DMS53 (cell line): ENCODE data around the gene TMEM127.
A peak's percentile ranks its signal among the peaks of the same experiment; 100 is the strongest.
"Not testable (repeated sequence)": the region's sequence is repeated elsewhere in the genome, so short reads cannot be mapped to it uniquely, and the experiment has no call there.

Source experiments
- DNase-seq: peaks from one replicate; lab custom pipeline; 2025; lab: John Stamatoyannopoulos, UW

Gene TMEM127

GRCh38 chr2:96264086-96264485 lies 1.7 kb downstream of the TMEM127 start:
- DNase-seq: no peak

GRCh38 chr2:96262306-96262705 lies 3.5 kb downstream of the TMEM127 start:
- no peak for DNase-seq

GRCh38 chr2:96261328-96262003 lies 4.3 kb downstream of the TMEM127 start:
- DNase-seq: no peak

- peak; percentile 99 for DNase-seq
Observed at GRCh38 chr2:96260387-96261260, 5.2 kb downstream of the TMEM127 start.

- DNase-seq: peak; percentile 72
Observed at GRCh38 chr2:96259497-96259921, 6.3 kb downstream of the TMEM127 start.

- DNase-seq: no peak
Observed at GRCh38 chr2:96258166-96259022, 7.4 kb downstream of the TMEM127 start.

- not testable (repeated sequence) for DNase-seq
Observed at GRCh38 chr2:96257744-96258143, 8.1 kb downstream of the TMEM127 start.

GRCh38 chr2:96256611-96257113 lies 9.1 kb downstream of the TMEM127 start:
- no peak for DNase-seq

GRCh38 chr2:96254571-96254970 lies 11.2 kb downstream of the TMEM127 start:
- DNase-seq: no peak

GRCh38 chr2:96253006-96253405 lies 12.8 kb downstream of the TMEM127 start:
- no peak for DNase-seq

- no peak for DNase-seq
Observed at GRCh38 chr2:96252526-96252925, 13.3 kb downstream of the TMEM127 start.

GRCh38 chr2:96251721-96252292 lies 14.0 kb downstream of the TMEM127 start:
- DNase-seq: peak; percentile 67

- no peak for DNase-seq
Observed at GRCh38 chr2:96250188-96250587, 15.6 kb downstream of the TMEM127 start.

- no peak for DNase-seq
Observed at GRCh38 chr2:96249654-96250053, 16.1 kb downstream of the TMEM127 start.

- DNase-seq: no peak
Observed at GRCh38 chr2:96248624-96249023, 17.2 kb downstream of the TMEM127 start.

GRCh38 chr2:96247896-96248295 lies 17.9 kb downstream of the TMEM127 start:
- DNase-seq: no peak

GRCh38 chr2:96247009-96247408 lies 18.8 kb downstream of the TMEM127 start:
- DNase-seq: peak; percentile 44

GRCh38 chr2:96245609-96246390 lies 20.0 kb downstream of the TMEM127 start:
- peak; percentile 50 for DNase-seq

- DNase-seq: no peak
Observed at GRCh38 chr2:96243843-96244242, 22.0 kb downstream of the TMEM127 start.

- peak; percentile 45 for DNase-seq
Observed at GRCh38 chr2:96241900-96242611, 23.7 kb downstream of the TMEM127 start.
